ENCODE measurements around the gene ZBP1.
A peak's percentile ranks its signal among the peaks of the same experiment; 100 is the strongest.

ZBP1 gene

DNA sequence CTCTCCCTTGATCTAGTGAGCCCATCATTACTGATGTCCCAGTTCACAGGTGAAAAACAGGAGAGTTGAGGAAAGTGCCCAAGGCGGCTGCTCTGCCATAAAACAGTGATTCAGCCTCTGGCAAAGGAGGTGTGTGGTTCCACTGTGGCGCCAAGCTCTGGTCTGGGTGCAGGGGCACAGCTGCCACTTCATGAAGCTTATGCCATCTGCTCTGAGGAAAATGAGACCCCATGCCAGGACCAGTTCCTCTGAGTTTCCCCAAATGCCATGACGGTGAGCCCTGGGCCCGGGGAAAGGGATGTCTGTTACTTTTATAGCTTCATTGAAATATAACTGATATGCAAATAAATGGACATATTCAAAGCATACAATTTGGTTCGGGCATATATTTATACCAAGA, 33.7 kb upstream of the ZBP1 start:
- Histone ChIP-seq H3K36me3 (ENCODE audit: insufficient read depth, insufficient read length, low read length) (peaks cover 88% of the 10 kb centered on the region), H3K9me3 (ENCODE audit: insufficient read depth, low read length) (no peaks in the 10 kb centered on the region), H3K9ac (ENCODE audit: insufficient read length, low read depth) (peak overlapping the region; percentile 35), H3K27me3 (ENCODE audit: insufficient read depth, insufficient read length) (no peaks in the 10 kb centered on the region), H3K4me1 (ENCODE audit: insufficient read depth, insufficient read length) (peaks cover 10% of the 10 kb centered on the region), H3K4me3 (ENCODE audit: insufficient read length, low read depth) (no peak overlapping the region)
- DNase-seq (ENCODE audit: low read depth, low spot score): no peak
- TF ChIP-seq YY1 (IDR thresholded peaks at IDR 0.05; ENCODE audit: insufficient read depth, insufficient read length) (no peak), ZNF274 (IDR thresholded peaks at IDR 0.05; ENCODE audit: low read depth, low read length) (no peak), SUZ12 (IDR thresholded peaks at IDR 0.05; ENCODE audit: extremely low read depth, insufficient read depth, insufficient read length) (no peak)

DNA sequence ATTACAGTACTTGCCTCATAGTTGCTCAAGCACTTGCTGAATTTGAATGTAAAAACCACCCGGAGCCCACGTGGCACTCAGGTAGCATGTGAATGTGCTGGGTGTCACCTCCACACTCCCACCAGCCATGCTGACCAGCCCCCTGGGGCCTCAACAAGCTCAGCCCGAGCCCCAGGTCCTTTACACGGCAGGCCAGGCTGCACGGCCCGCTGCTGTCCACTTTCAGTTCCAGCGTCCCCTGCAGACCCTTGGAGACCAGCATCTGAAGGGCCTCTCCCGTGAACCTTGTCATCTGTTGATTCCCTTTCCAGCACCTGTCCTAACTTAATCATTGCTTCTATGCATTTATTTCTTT, 33.3 kb upstream of the ZBP1 start:
- H3K36me3 ChIP-seq (ENCODE audit: insufficient read depth, insufficient read length, low read length): peaks cover 86% of the 10 kb centered on the region
- no peaks in the 10 kb centered on the region for H3K27me3 ChIP-seq (ENCODE audit: insufficient read depth, insufficient read length)
- DNase-seq (ENCODE audit: low read depth, low spot score): no peak
- H3K9ac ChIP-seq (ENCODE audit: insufficient read length, low read depth): peak overlapping the region; percentile 35
- no peaks in the 10 kb centered on the region for H3K9me3 ChIP-seq (ENCODE audit: insufficient read depth, low read length)
- H3K4me1 ChIP-seq (ENCODE audit: insufficient read depth, insufficient read length): peaks cover 10% of the 10 kb centered on the region
- no peak overlapping the region for H3K4me3 ChIP-seq (ENCODE audit: insufficient read length, low read depth)
- no peak for TF ChIP-seq YY1 (IDR thresholded peaks at IDR 0.05; ENCODE audit: insufficient read depth, insufficient read length)
- TF ChIP-seq ZNF274 (IDR thresholded peaks at IDR 0.05; ENCODE audit: low read depth, low read length): no peak
- no peak for TF ChIP-seq SUZ12 (IDR thresholded peaks at IDR 0.05; ENCODE audit: extremely low read depth, insufficient read depth, insufficient read length)

DNA sequence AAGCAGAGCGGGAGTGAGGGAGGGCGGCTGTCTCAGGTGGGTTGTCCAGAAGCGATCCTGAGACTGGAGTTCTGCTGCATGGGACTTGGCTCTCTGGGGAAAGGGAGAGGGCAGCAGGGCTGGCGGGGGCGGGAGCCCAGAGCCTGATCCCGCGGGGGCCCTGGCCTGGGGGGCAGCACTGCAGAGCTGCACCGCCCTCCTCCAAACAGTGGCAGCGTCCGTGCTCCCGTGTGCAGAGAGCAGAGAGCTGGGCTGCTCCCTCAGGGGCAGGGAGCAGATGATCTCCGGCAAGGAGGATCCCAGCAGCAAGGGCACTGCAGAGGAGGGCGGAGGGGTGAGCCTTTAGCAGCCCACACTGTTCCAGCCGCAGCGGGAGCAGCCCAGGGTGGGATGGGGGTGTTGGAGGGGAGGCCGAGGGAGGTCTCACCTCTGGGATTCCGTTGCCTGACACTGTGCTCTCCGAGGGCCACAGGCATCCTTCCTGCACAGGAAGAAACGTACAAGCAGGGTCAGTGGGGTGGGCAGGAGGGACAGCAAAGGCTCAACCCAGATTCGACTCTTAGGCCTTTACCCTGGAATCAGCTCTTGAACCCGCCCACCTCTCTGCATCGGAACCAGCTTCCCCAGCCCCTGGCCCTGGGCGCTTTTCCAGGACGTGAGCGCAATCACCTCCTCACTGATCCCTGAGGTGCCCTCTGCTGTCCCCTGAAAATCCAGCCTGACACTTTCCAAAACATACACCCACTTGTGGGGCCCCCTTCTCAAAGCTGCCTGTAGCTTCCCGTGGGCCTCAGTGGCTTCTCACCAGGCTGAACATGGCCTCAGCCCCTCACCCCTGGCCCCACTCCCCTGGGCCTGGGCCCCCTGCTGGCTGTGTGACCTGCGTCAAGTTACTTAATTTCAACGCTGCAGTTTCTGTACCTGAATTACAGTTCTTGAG, 32.6 kb upstream of the ZBP1 start:
- no peak for TF ChIP-seq SUZ12 (IDR thresholded peaks at IDR 0.05; ENCODE audit: extremely low read depth, insufficient read depth, insufficient read length)
- TF ChIP-seq YY1 (IDR thresholded peaks at IDR 0.05; ENCODE audit: insufficient read depth, insufficient read length): no peak
- TF ChIP-seq ZNF274 (IDR thresholded peaks at IDR 0.05; ENCODE audit: low read depth, low read length): no peak
- Histone ChIP-seq H3K27me3 (ENCODE audit: insufficient read depth, insufficient read length) (no peaks in the 10 kb centered on the region), H3K9me3 (ENCODE audit: insufficient read depth, low read length) (no peaks in the 10 kb centered on the region), H3K36me3 (ENCODE audit: insufficient read depth, insufficient read length, low read length) (peaks cover 82% of the 10 kb centered on the region), H3K4me3 (ENCODE audit: insufficient read length, low read depth) (no peak overlapping the region), H3K9ac (ENCODE audit: insufficient read length, low read depth) (peak overlapping the region; percentile 43), H3K4me1 (ENCODE audit: insufficient read depth, insufficient read length) (peaks cover 10% of the 10 kb centered on the region)
- DNase-seq (ENCODE audit: low read depth, low spot score): no peak

DNA sequence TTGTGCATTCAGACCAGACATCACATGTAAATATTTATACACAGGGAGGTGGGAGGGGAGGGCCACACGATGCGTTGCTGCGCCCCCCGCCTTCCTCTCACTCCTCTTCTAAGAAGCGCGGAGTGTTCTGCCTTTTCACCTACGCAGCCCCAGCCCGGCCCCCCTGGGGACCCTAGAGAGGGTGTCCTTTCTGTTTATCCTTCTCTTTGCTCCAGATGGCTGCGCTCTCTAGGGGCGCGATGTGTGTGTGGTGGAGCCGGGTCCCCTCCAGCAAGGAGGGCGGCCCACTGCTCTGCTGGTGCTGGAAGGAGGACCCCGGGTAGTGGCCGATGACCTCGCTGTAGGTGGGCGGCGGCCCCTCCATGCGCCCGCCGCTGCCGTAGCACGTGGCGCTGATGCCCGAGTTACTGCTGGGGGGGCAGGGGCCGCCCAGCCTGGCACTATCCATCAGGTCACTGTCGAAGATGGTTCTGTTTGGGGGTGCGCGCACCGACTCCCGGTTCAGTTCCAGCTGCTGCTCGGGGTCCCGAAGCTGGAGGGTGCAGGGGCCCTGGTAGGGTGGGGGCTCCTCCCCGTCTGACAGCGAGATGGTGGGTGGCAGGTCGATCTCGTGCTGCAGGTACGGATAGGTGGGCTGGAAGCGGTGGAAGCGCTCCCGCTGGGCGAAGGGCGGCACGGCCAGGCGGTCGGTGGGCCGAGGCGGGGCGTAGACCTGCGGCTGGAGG, 31.8 kb upstream of the ZBP1 start:
- H3K9ac ChIP-seq (ENCODE audit: insufficient read length, low read depth): no peak overlapping the region
- TF ChIP-seq SUZ12 (IDR thresholded peaks at IDR 0.05; ENCODE audit: extremely low read depth, insufficient read depth, insufficient read length): no peak
- no peak for TF ChIP-seq ZNF274 (IDR thresholded peaks at IDR 0.05; ENCODE audit: low read depth, low read length)
- TF ChIP-seq YY1 (IDR thresholded peaks at IDR 0.05; ENCODE audit: insufficient read depth, insufficient read length): no peak
- peaks cover 10% of the 10 kb centered on the region for H3K4me1 ChIP-seq (ENCODE audit: insufficient read depth, insufficient read length)
- DNase-seq (ENCODE audit: low read depth, low spot score): no peak
- H3K27me3 ChIP-seq (ENCODE audit: insufficient read depth, insufficient read length): no peaks in the 10 kb centered on the region
- H3K9me3 ChIP-seq (ENCODE audit: insufficient read depth, low read length): no peaks in the 10 kb centered on the region; the same call in 1 of the 2 replicates
- no peak overlapping the region for H3K4me3 ChIP-seq (ENCODE audit: insufficient read length, low read depth)
- peaks cover 74% of the 10 kb centered on the region for H3K36me3 ChIP-seq (ENCODE audit: insufficient read depth, insufficient read length, low read length)

- Histone ChIP-seq H3K27me3 (ENCODE audit: insufficient read depth, insufficient read length) (no peaks in the 10 kb centered on the region), H3K4me1 (ENCODE audit: insufficient read depth, insufficient read length) (peaks cover 8% of the 10 kb centered on the region), H3K4me3 (ENCODE audit: insufficient read length, low read depth) (no peak overlapping the region), H3K9ac (ENCODE audit: insufficient read length, low read depth) (no peak overlapping the region), H3K36me3 (ENCODE audit: insufficient read depth, insufficient read length, low read length) (peaks cover 63% of the 10 kb centered on the region), H3K9me3 (ENCODE audit: insufficient read depth, low read length) (peaks cover 6% of the 10 kb centered on the region; the same call in 1 of the 2 replicates)
- no peak for DNase-seq (ENCODE audit: low read depth, low spot score)
- TF ChIP-seq YY1 (IDR thresholded peaks at IDR 0.05; ENCODE audit: insufficient read depth, insufficient read length): no peak
- TF ChIP-seq SUZ12 (IDR thresholded peaks at IDR 0.05; ENCODE audit: extremely low read depth, insufficient read depth, insufficient read length): no peak
- TF ChIP-seq ZNF274 (IDR thresholded peaks at IDR 0.05; ENCODE audit: low read depth, low read length): no peak
Observed at GRCh38 chr20:57650756-57651483, 30.7 kb upstream of the ZBP1 start.

DNA sequence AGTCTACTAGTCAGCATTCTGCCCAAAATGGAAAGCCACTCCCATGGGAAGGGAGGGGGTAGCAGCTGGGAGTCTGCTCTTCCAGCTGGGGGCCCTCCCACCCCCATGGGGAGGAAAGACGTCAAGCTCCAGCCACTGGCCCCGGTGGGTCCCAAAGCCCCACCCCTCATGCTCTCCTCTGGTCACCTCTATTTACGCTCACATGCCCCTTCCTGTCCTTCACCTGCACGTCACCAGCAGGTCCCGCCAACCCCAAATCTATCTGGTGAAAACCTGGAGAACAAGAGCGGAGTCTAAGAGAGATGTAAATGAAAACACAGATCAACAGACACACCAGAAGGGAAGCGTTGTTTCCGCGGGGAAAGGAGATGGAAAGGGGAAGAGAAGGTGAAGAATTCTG, 30.0 kb upstream of the ZBP1 start:
- Histone ChIP-seq H3K9me3 (ENCODE audit: insufficient read depth, low read length) (peaks cover 12% of the 10 kb centered on the region; the same call in 1 of the 2 replicates), H3K36me3 (ENCODE audit: insufficient read depth, insufficient read length, low read length) (peaks cover 63% of the 10 kb centered on the region), H3K4me1 (ENCODE audit: insufficient read depth, insufficient read length) (peaks cover 8% of the 10 kb centered on the region), H3K9ac (ENCODE audit: insufficient read length, low read depth) (no peak overlapping the region), H3K4me3 (ENCODE audit: insufficient read length, low read depth) (no peak overlapping the region), H3K27me3 (ENCODE audit: insufficient read depth, insufficient read length) (no peaks in the 10 kb centered on the region)
- DNase-seq (ENCODE audit: low read depth, low spot score): no peak
- no peak for TF ChIP-seq SUZ12 (IDR thresholded peaks at IDR 0.05; ENCODE audit: extremely low read depth, insufficient read depth, insufficient read length)
- no peak for TF ChIP-seq YY1 (IDR thresholded peaks at IDR 0.05; ENCODE audit: insufficient read depth, insufficient read length)
- TF ChIP-seq ZNF274 (IDR thresholded peaks at IDR 0.05; ENCODE audit: low read depth, low read length): no peak

Measured in NT2/D1 (cell line).